HEK293 (cell line): ENCODE results near the gene OLFM1.

Experiments
- CTCF ChIA-PET: fragments of 350-600 bp; formaldehyde crosslinking; extraction: SDS; loops from one replicate; lab custom pipeline; 2021; ENCODE audit warnings: antibody characterized with exemption; lab: Yijun Ruan, JAX
- POLR2A ChIA-PET: fragments of 300-600 bp; formaldehyde crosslinking; extraction: SDS; loops from one replicate; lab custom pipeline; 2020; ENCODE audit warnings: antibody characterized with exemption, inconsistent platforms; lab: Yijun Ruan, JAX
- H3K27ac ChIP-seq: fragments of 200-500 bp; sonication (Bioruptor generic); 2 replicates; pipeline ENCODE4 v1.5.1; 2014; ENCODE audit warnings: low read depth, low read length, control low read depth, inconsistent platforms; ENCODE audit errors: extremely low read depth
- H3K36me3 ChIP-seq, 2 experiments: fragments of 200-500 bp in 1 of 2; sonication (Bioruptor generic) in 1 of 2; 1 replicate in 1 of 2; 2 replicates in 1 of 2; pipeline ENCODE4 v1.5.1; 2014 to 2017; ENCODE audit warnings: inconsistent platforms in 2 of 2, low read length in 2 of 2; ENCODE audit not compliant: control insufficient read depth in 2 of 2, insufficient read depth in 1 of 2
- H3K4me1 ChIP-seq: fragments of 200-500 bp; sonication (Bioruptor generic); 2 replicates; pipeline ENCODE4 v1.5.1; 2014; ENCODE audit warnings: mild to moderate bottlenecking, low read length, inconsistent platforms; ENCODE audit not compliant: control insufficient read depth, insufficient read depth
- H3K4me3 ChIP-seq: 2 replicates; pipeline ENCODE4 v1.5.1; 2011; ENCODE audit warnings: low read depth, mild to moderate bottlenecking, control low read depth, low read length, moderate library complexity
- H3K9me3 ChIP-seq: fragments of 200-500 bp; sonication (Bioruptor generic); 2 replicates; pipeline ENCODE4 v1.5.1; 2014; ENCODE audit warnings: low read depth, low read length, inconsistent platforms; ENCODE audit not compliant: control insufficient read depth, insufficient read depth
- BCL11A ChIP-seq: fragments of 450-650 bp; formaldehyde crosslinking; IDR thresholded peaks from 2 replicates; pipeline ENCODE4 v1.5.1; 2016; ENCODE audit warnings: low read depth, missing biosample characterization, missing genetic modification characterization
- KLF9 ChIP-seq: fragments of 450-650 bp; formaldehyde crosslinking; IDR thresholded peaks from 2 replicates; pipeline ENCODE4 v1.5.1; 2016; ENCODE audit warnings: missing biosample characterization, missing genetic modification characterization, low read depth
- MZF1 ChIP-seq: fragments of 450-650 bp; formaldehyde crosslinking; IDR thresholded peaks from 2 replicates; pipeline ENCODE4 v1.5.1; 2017; ENCODE audit warnings: missing biosample characterization, missing genetic modification characterization, borderline replicate concordance
- PRDM1 ChIP-seq: fragments of 450-650 bp; formaldehyde crosslinking; IDR thresholded peaks from 2 replicates; pipeline ENCODE4; 2016; ENCODE audit warnings: missing biosample characterization, missing genetic modification characterization
- TRIM28 ChIP-seq: IDR thresholded peaks from 2 replicates; pipeline ENCODE4 v1.6.1; 2011; ENCODE audit warnings: low read length, control low read depth, borderline replicate concordance
- WT1 ChIP-seq: fragments of 450-650 bp; formaldehyde crosslinking; IDR thresholded peaks from 2 replicates; pipeline ENCODE4 v1.5.1; 2016; ENCODE audit warnings: missing biosample characterization, missing genetic modification characterization
- ZBTB17 ChIP-seq: fragments of 450-650 bp; formaldehyde crosslinking; IDR thresholded peaks from 2 replicates; pipeline ENCODE4 v1.5.1; 2016; ENCODE audit warnings: missing biosample characterization, missing genetic modification characterization
- ZBTB8A ChIP-seq: fragments of 450-650 bp; formaldehyde crosslinking; IDR thresholded peaks from 2 replicates; pipeline ENCODE4 v1.5.1; 2016; ENCODE audit warnings: missing biosample characterization, missing genetic modification characterization
- ZNF112 ChIP-seq: fragments of 450-650 bp; formaldehyde crosslinking; IDR thresholded peaks from 2 replicates; pipeline ENCODE4 v1.5.0; 2017; ENCODE audit warnings: missing biosample characterization, missing genetic modification characterization
- ZNF184 ChIP-seq: fragments of 450-650 bp; IDR thresholded peaks from 2 replicates; pipeline ENCODE4 v1.5.1; 2018; ENCODE audit warnings: missing biosample characterization, mild to moderate bottlenecking, missing genetic modification characterization
- ZNF302 ChIP-seq: fragments of 450-650 bp; formaldehyde crosslinking; IDR thresholded peaks from 2 replicates; pipeline ENCODE4 v1.5.1; 2016; ENCODE audit warnings: missing biosample characterization, missing genetic modification characterization, low read depth
- ZNF335 ChIP-seq: fragments of 450-650 bp; formaldehyde crosslinking; conservative IDR thresholded peaks from 2 replicates; pipeline ENCODE4 v1.5.1; 2016; ENCODE audit warnings: missing biosample characterization, missing genetic modification characterization
- ZNF341 ChIP-seq: fragments of 450-650 bp; formaldehyde crosslinking; IDR thresholded peaks from 2 replicates; pipeline ENCODE4; 2016; ENCODE audit warnings: low read depth, missing biosample characterization, missing genetic modification characterization
- ZNF354C ChIP-seq: fragments of 450-650 bp; formaldehyde crosslinking; IDR thresholded peaks from 2 replicates; pipeline ENCODE4 v1.5.1; 2016; ENCODE audit warnings: missing biosample characterization, missing genetic modification characterization, low read depth, borderline replicate concordance
- ZNF366 ChIP-seq: fragments of 450-650 bp; formaldehyde crosslinking; conservative IDR thresholded peaks from 2 replicates; pipeline ENCODE4 v1.5.1; 2016; ENCODE audit warnings: missing biosample characterization, missing genetic modification characterization
- ZNF426 ChIP-seq: fragments of 450-650 bp; formaldehyde crosslinking; IDR thresholded peaks from 2 replicates; pipeline ENCODE4 v1.5.1; 2017; ENCODE audit warnings: missing biosample characterization, missing genetic modification characterization, mild to moderate bottlenecking, inconsistent platforms, moderate library complexity
- ZNF48 ChIP-seq: fragments of 450-650 bp; formaldehyde crosslinking; IDR thresholded peaks from 2 replicates; pipeline ENCODE4 v1.5.1; 2016; ENCODE audit warnings: missing biosample characterization, missing genetic modification characterization
- ZNF501 ChIP-seq: fragments of 450-650 bp; formaldehyde crosslinking; IDR thresholded peaks from 2 replicates; pipeline ENCODE4 v1.5.1; 2016; ENCODE audit warnings: missing biosample characterization, missing genetic modification characterization
- ZNF529 ChIP-seq: fragments of 450-650 bp; formaldehyde crosslinking; IDR thresholded peaks from 2 replicates; pipeline ENCODE4 v1.5.1; 2017; ENCODE audit warnings: missing genetic modification characterization, missing biosample characterization; ENCODE audit not compliant: insufficient replicate concordance
- ZNF548 ChIP-seq: fragments of 450-650 bp; formaldehyde crosslinking; IDR thresholded peaks from 2 replicates; pipeline ENCODE4 v1.5.1; 2016; ENCODE audit warnings: missing biosample characterization, missing genetic modification characterization
- ZNF561 ChIP-seq: fragments of 450-650 bp; IDR thresholded peaks from 2 replicates; pipeline ENCODE4 v1.5.1; 2018; ENCODE audit warnings: missing biosample characterization, missing genetic modification characterization, borderline replicate concordance
- ZNF571 ChIP-seq: fragments of 450-650 bp; formaldehyde crosslinking; IDR thresholded peaks from 2 replicates; pipeline ENCODE4 v1.5.0; 2017; ENCODE audit warnings: missing biosample characterization, missing genetic modification characterization
- ZNF621 ChIP-seq: fragments of 450-650 bp; formaldehyde crosslinking; IDR thresholded peaks from 2 replicates; pipeline ENCODE4 v1.5.1; 2017; ENCODE audit warnings: missing biosample characterization, missing genetic modification characterization
- ZNF76 ChIP-seq: fragments of 450-650 bp; formaldehyde crosslinking; IDR thresholded peaks from 2 replicates; pipeline ENCODE4; 2016; ENCODE audit warnings: low read depth, missing biosample characterization, missing genetic modification characterization, borderline replicate concordance
- ZNF777 ChIP-seq: fragments of 450-650 bp; formaldehyde crosslinking; IDR thresholded peaks from 2 replicates; pipeline ENCODE4 v1.5.1; 2017; ENCODE audit warnings: missing biosample characterization, missing genetic modification characterization, borderline replicate concordance
- ZSCAN16 ChIP-seq: fragments of 450-650 bp; formaldehyde crosslinking; IDR thresholded peaks from 2 replicates; pipeline ENCODE4 v1.5.1; 2016; ENCODE audit warnings: missing biosample characterization, missing genetic modification characterization
- TF ChIP-seq, protein P1 (sequence below): fragments of 450-650 bp; formaldehyde crosslinking; IDR thresholded peaks from 2 replicates; pipeline ENCODE4 v1.5.1; 2017; ENCODE audit warnings: missing biosample characterization, missing genetic modification characterization
- TF ChIP-seq, protein P2 (sequence below): fragments of 450-650 bp; formaldehyde crosslinking; IDR thresholded peaks from 2 replicates; pipeline ENCODE4 v1.5.1; 2016; ENCODE audit warnings: missing biosample characterization, missing genetic modification characterization
- TF ChIP-seq, protein P3 (sequence below): fragments of 450-650 bp; formaldehyde crosslinking; IDR thresholded peaks from 2 replicates; pipeline ENCODE4 v1.5.1; 2016; ENCODE audit warnings: missing biosample characterization, missing genetic modification characterization

The OLFM1 gene

DNA sequence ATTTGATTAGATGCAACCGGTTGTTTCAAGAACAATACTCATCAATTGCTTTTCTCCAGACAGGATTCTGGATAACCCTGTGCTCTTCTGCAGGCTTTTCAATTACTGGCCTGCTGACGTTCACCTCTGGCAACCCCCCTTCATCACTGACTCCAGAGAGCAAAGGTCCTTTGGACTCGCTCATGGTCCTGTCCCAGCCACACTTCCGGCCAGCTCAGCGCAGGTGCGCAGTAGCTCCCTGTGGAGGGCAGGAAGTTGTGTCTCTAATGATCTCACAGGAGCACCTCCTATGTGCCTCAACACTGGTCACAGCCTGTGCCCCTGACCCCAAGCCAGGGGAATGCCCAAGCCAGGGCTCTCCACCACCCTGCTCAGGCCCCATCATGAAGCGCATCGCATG lies 44.0 kb downstream of the OLFM1 start:
- TF ChIP-seq ZBTB17 (tag by site-specific recombination) (no peak), ZNF571 (tag by site-specific recombination) (no peak), ZNF561 (tag by site-specific recombination) (no peak), ZNF335 (tag by site-specific recombination) (no peak), ZNF48 (tag by site-specific recombination) (no peak), KLF9 (tag by site-specific recombination) (no peak), ZNF112 (tag by site-specific recombination) (no peak), ZNF341 (tag by site-specific recombination) (no peak), BCL11A (tag by site-specific recombination) (no peak), PRDM1 (tag by site-specific recombination) (no peak), ZNF354C (tag by site-specific recombination) (no peak)
- TF ChIP-seq, protein P1, sequence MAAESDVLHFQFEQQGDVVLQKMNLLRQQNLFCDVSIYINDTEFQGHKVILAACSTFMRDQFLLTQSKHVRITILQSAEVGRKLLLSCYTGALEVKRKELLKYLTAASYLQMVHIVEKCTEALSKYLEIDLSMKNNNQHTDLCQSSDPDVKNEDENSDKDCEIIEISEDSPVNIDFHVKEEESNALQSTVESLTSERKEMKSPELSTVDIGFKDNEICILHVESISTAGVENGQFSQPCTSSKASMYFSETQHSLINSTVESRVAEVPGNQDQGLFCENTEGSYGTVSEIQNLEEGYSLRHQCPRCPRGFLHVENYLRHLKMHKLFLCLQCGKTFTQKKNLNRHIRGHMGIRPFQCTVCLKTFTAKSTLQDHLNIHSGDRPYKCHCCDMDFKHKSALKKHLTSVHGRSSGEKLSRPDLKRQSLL (tag by site-specific recombination): no peak
- TF ChIP-seq, protein P2, sequence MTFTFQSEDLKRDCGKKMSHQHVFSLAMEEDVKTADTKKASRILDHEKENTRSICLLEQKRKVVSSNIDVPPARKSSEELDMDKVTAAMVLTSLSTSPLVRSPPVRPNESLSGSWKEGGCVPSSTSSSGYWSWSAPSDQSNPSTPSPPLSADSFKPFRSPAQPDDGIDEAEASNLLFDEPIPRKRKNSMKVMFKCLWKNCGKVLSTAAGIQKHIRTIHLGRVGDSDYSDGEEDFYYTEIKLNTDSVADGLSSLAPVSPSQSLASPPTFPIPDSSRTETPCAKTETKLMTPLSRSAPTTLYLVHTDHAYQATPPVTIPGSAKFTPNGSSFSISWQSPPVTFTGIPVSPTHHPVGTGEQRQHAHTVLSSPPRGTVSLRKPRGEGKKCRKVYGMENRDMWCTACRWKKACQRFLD: no peak
- no peak overlapping the region for H3K4me3 ChIP-seq
- CTCF ChIA-PET: no interaction called here
- H3K4me1 ChIP-seq: no peaks in the 10 kb centered on the region; the same call in 1 of the 2 replicates
- no peaks in the 10 kb centered on the region for H3K36me3 ChIP-seq
- POLR2A ChIA-PET: no interaction called here
- no peaks in the 10 kb centered on the region for H3K9me3 ChIP-seq
- no peak overlapping the region for H3K27ac ChIP-seq

DNA sequence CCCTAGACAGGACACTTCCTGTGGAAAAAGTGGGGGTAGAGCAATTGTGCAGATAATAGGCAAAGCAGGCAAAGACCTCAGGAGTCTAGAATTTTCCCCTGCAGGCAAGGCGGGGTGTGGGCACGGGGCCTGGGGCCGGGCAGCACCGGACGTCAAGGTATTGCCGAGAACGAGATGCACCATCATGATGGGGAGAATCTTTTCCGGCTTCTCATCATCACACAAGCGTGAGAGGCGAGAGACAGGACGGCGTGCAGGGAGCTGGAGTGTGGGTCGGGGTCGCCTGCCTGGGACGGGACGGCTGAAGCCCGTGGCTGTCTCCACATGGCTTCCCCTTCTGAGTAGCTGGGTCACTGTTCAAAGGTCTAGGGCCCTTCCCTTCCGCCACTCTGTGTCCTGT lies 44.5 kb downstream of the OLFM1 start:
- no peak for TF ChIP-seq ZNF76 (tag by site-specific recombination)
- TF ChIP-seq ZNF621: no peak
- TF ChIP-seq, protein P3, sequence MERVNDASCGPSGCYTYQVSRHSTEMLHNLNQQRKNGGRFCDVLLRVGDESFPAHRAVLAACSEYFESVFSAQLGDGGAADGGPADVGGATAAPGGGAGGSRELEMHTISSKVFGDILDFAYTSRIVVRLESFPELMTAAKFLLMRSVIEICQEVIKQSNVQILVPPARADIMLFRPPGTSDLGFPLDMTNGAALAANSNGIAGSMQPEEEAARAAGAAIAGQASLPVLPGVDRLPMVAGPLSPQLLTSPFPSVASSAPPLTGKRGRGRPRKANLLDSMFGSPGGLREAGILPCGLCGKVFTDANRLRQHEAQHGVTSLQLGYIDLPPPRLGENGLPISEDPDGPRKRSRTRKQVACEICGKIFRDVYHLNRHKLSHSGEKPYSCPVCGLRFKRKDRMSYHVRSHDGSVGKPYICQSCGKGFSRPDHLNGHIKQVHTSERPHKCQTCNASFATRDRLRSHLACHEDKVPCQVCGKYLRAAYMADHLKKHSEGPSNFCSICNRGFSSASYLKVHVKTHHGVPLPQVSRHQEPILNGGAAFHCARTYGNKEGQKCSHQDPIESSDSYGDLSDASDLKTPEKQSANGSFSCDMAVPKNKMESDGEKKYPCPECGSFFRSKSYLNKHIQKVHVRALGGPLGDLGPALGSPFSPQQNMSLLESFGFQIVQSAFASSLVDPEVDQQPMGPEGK (tag by site-specific recombination): no peak
- no peak for TF ChIP-seq ZNF548 (tag by site-specific recombination)
- TF ChIP-seq ZSCAN16 (tag by site-specific recombination): no peak
- no peak for TF ChIP-seq ZNF302 (tag by site-specific recombination)
- no peak for TF ChIP-seq ZBTB8A (tag by site-specific recombination)
- TF ChIP-seq ZNF501: no peak
- TF ChIP-seq ZNF777 (tag by site-specific recombination): no peak
- no peak for TF ChIP-seq TRIM28
- no peak for TF ChIP-seq ZNF529 (tag by site-specific recombination)
- no peak for TF ChIP-seq ZNF184 (tag by site-specific recombination)
- TF ChIP-seq ZNF426 (tag by site-specific recombination): no peak
- no peak for TF ChIP-seq ZNF366
- TF ChIP-seq MZF1: no peak
- no peak for TF ChIP-seq WT1 (tag by site-specific recombination)
- Histone ChIP-seq H3K36me3 (no peaks in the 10 kb centered on the region), H3K27ac (no peak overlapping the region), H3K4me3 (no peak overlapping the region), H3K9me3 (no peaks in the 10 kb centered on the region), H3K4me1 (no peaks in the 10 kb centered on the region; the same call in 1 of the 2 replicates)
- CTCF ChIA-PET: no interaction called here
- POLR2A ChIA-PET: no interaction called here
